NCI-H187 (cell line): ENCODE results near the gene NFKBIE.
A peak's percentile ranks its signal among the peaks of the same experiment; 100 is the strongest.

ENCODE experiments used
- DNase-seq, 2 experiments: peaks; one replicate each; lab custom pipeline; 2025; lab: John Stamatoyannopoulos, UW

Gene NFKBIE

GRCh38 chr6:44227148-44227793, 38.1 kb downstream of the NFKBIE start:
- DNase-seq, result no peak

- no peak for DNase-seq
Observed at GRCh38 chr6:44226368-44227147, 38.8 kb downstream of the NFKBIE start.

- DNase-seq, result no peak
Observed at GRCh38 chr6:44225579-44226325, 39.6 kb downstream of the NFKBIE start.

GRCh38 chr6:44224965-44225305, 40.4 kb downstream of the NFKBIE start:
- DNase-seq, result no peak

GRCh38 chr6:44224029-44224964, 41.1 kb downstream of the NFKBIE start:
- no peak for DNase-seq

GRCh38 chr6:44223319-44224028, 41.9 kb downstream of the NFKBIE start, which contains the start of gene SLC29A1:
SLC29A1 (plus strand) TSS chr6:44223595; CDS start chr6:44227314, 3,719 bp downstream.
- DNase-seq, result peak in 1 of 2 experiments; percentile 57

GRCh38 chr6:44222486-44223318, 42.6 kb downstream of the NFKBIE start:
- DNase-seq, result no peak

- DNase-seq, result no peak
Observed at GRCh38 chr6:44221961-44222335, 43.4 kb downstream of the NFKBIE start.

- DNase-seq, result no peak
Observed at GRCh38 chr6:44221291-44221960, 43.9 kb downstream of the NFKBIE start.

GRCh38 chr6:44220913-44221290, 44.4 kb downstream of the NFKBIE start:
- DNase-seq, result no peak

- DNase-seq, result no peak
Observed at GRCh38 chr6:44219815-44220784, 45.3 kb downstream of the NFKBIE start.

GRCh38 chr6:44219053-44219814, 46.1 kb downstream of the NFKBIE start:
- peak in 1 of 2 experiments; percentile 24 for DNase-seq

GRCh38 chr6:44217332-44218143, 47.8 kb downstream of the NFKBIE start:
- no peak for DNase-seq

- DNase-seq, result no peak
Observed at GRCh38 chr6:44216677-44217331, 48.5 kb downstream of the NFKBIE start, which contains the start of gene MYMX. MYMX (plus strand) TSS chr6:44216926; CDS start chr6:44217472, 546 bp downstream.

- DNase-seq, result no peak
Observed at GRCh38 chr6:44214307-44214706, 51.0 kb downstream of the NFKBIE start.

- DNase-seq, result no peak
Observed at GRCh38 chr6:44211284-44211683, 54.1 kb downstream of the NFKBIE start.
